HepG2 (cell line): ENCODE measurements around the gene ANKRD44. TPM values are rescaled to one million over a fixed set of nuclear protein-coding genes. Genes with fewer than 3 reads are reported as not detected.

ENCODE experiments used
- ATAC-seq: fragments of 200-7000 bp; cut with Tn5 transposase; 3 replicates; pipeline ENCODE4 v1.9.1; 2020; ENCODE audit warnings: mild to moderate bottlenecking, moderate library complexity
- BruUV-seq: library from RNA; stranded (reverse); fragments of 400-500 nt; replicated peaks from 2 replicates; lab custom pipeline; 2021; lab: Mats Ljungman, UMichigan
- CTCF ChIA-PET: fragments of 300-600 bp; formaldehyde crosslinking; extraction: SDS; loops from one replicate; lab custom pipeline; 2021; ENCODE audit warnings: low total read pairs, inconsistent platforms, low intra/inter-chr PET ratio; lab: Yijun Ruan, JAX
- POLR2A ChIA-PET: fragments of 350-600 bp; sonication (Branson Sonifier 250); formaldehyde crosslinking; loops from one replicate; lab custom pipeline; 2020; ENCODE audit warnings: antibody characterized with exemption, inconsistent platforms; lab: Yijun Ruan, JAX
- DNase-seq: peaks from one replicate; pipeline ENCODE4 v3.0.0-alpha.2; 2015; ENCODE audit warnings: low spot score
- FAIRE-seq: peaks from 3 replicates; lab custom pipeline; 2011; peaks lifted over from hg19 to GRCh38; lab: Jason Lieb, UNC
- H2AFZ ChIP-seq: one replicate; pipeline ENCODE4 v1.6.1; 2011; ENCODE audit warnings: low read length, inconsistent platforms
- H3K27ac ChIP-seq: fragments of 300-600 bp; 3 replicates; pipeline ENCODE4 v1.8.0; 2011; ENCODE audit warnings: mixed run types, mild to moderate bottlenecking, mixed read lengths, low read length, inconsistent platforms; ENCODE audit not compliant: insufficient read depth; ENCODE audit errors: extremely low read length
- H3K27me3 ChIP-seq, 2 experiments: fragments of 200-600 bp in 1 of 2; 2 replicates in 1 of 2; 3 replicates in 1 of 2; pipeline versions ENCODE4 v1.6.0 to v1.8.0; 2011; ENCODE audit warnings: low read length in 2 of 2, mild to moderate bottlenecking in 2 of 2, moderate library complexity in 2 of 2, inconsistent platforms in 1 of 2; ENCODE audit not compliant: insufficient read depth in 2 of 2, control insufficient read depth in 1 of 2
- H3K36me3 ChIP-seq, 2 experiments: fragments of 200-600 bp in 1 of 2; replicated peaks in 1 of 2; 2 replicates in 1 of 2; 3 replicates in 1 of 2; pipeline versions ENCODE4 v1.5.1 to v1.8.0; 2011; ENCODE audit warnings: low read length in 2 of 2, inconsistent platforms in 1 of 2; ENCODE audit not compliant: insufficient read depth in 2 of 2, control insufficient read depth in 1 of 2
- H3K4me1 ChIP-seq: 2 replicates; pipeline ENCODE4 v1.5.1; 2012; ENCODE audit warnings: low read length, inconsistent platforms; ENCODE audit not compliant: insufficient read depth
- H3K4me2 ChIP-seq: 2 replicates; pipeline ENCODE4 v1.6.0; 2011; ENCODE audit warnings: low read depth, low read length, inconsistent platforms
- H3K4me3 ChIP-seq, 3 experiments: fragments of 200-600 bp in 1 of 3; sonication (generic), shearing (Covaris generic) in 1 of 3; replicated peaks in 1 of 3; 2 replicates each; pipeline ENCODE4 v1.5.1; 2011 to 2016; ENCODE audit warnings: low read length in 3 of 3, inconsistent platforms in 2 of 3, low read depth in 2 of 3, mild to moderate bottlenecking in 2 of 3, control low read depth in 1 of 3, mixed read lengths in 1 of 3; ENCODE audit not compliant: insufficient read depth in 1 of 3
- H3K79me2 ChIP-seq: one replicate; pipeline ENCODE4 v1.6.1; 2011; ENCODE audit warnings: low read length, inconsistent platforms; ENCODE audit not compliant: insufficient read depth
- H3K9ac ChIP-seq: 2 replicates; pipeline ENCODE4 v1.6.0; 2011; ENCODE audit warnings: mild to moderate bottlenecking, low read depth, low read length, inconsistent platforms; ENCODE audit not compliant: insufficient read depth
- H3K9me3 ChIP-seq: 2 replicates; pipeline ENCODE4 v1.5.1; 2012; ENCODE audit warnings: mild to moderate bottlenecking, low read length
- H4K20me1 ChIP-seq: 2 replicates; pipeline ENCODE4 v1.6.0; 2011; ENCODE audit warnings: inconsistent platforms, mild to moderate bottlenecking, low read length, moderate library complexity; ENCODE audit not compliant: insufficient read depth
- BORCS8-MEF2B ChIP-seq: sonication (generic); formaldehyde crosslinking; IDR thresholded peaks from 2 replicates; pipeline ENCODE4 v1.8.0; 2022; ENCODE audit warnings: mild to moderate bottlenecking, missing genetic modification reagents
- CBFB ChIP-seq: sonication (generic); formaldehyde crosslinking; IDR thresholded peaks from 2 replicates; pipeline ENCODE4 v1.4.0; 2020; ENCODE audit warnings: missing genetic modification reagents
- CBX2 ChIP-seq, 2 experiments: fragments of 200-600 bp in 1 of 2; sonication (generic); formaldehyde crosslinking in 1 of 2; IDR thresholded peaks; 2 replicates each; pipeline versions ENCODE4 v1.7.0 to v1.8.1; 2018 to 2022; ENCODE audit warnings: low read depth in 2 of 2, low read length in 1 of 2, mild to moderate bottlenecking in 1 of 2, missing genetic modification reagents in 1 of 2
- PHF21A ChIP-seq: sonication (generic); formaldehyde crosslinking; IDR thresholded peaks from 2 replicates; pipeline ENCODE4 v1.5.0; 2020; ENCODE audit warnings: mild to moderate bottlenecking, missing genetic modification reagents
- RFX1 ChIP-seq: fragments of 450-650 bp; IDR thresholded peaks from 2 replicates; pipeline ENCODE4 v1.6.1; 2017
- SIX4 ChIP-seq: sonication (generic); formaldehyde crosslinking; IDR thresholded peaks from 2 replicates; pipeline ENCODE4 v1.4.0; 2020; ENCODE audit warnings: missing genetic modification reagents
- TRAFD1 ChIP-seq: sonication (generic); formaldehyde crosslinking; IDR thresholded peaks from 2 replicates; pipeline ENCODE4 v1.5.1; 2020; ENCODE audit warnings: missing genetic modification reagents, mild to moderate bottlenecking, borderline replicate concordance
- ZBTB33 ChIP-seq: sonication (generic); formaldehyde crosslinking; IDR thresholded peaks from 2 replicates; pipeline ENCODE4 v1.4.0; 2020; ENCODE audit warnings: missing genetic modification reagents
- ZHX1 ChIP-seq: sonication (generic); formaldehyde crosslinking; IDR thresholded peaks from 2 replicates; pipeline ENCODE4 v1.8.1; 2022; ENCODE audit warnings: low read depth, mild to moderate bottlenecking, missing genetic modification reagents
- ZNF382 ChIP-seq: sonication (generic); formaldehyde crosslinking; IDR thresholded peaks from 2 replicates; pipeline ENCODE4 v1.5.0; 2020; ENCODE audit warnings: missing genetic modification reagents, mild to moderate bottlenecking, borderline replicate concordance
- ZNF446 ChIP-seq: sonication (generic); formaldehyde crosslinking; IDR thresholded peaks from 2 replicates; pipeline ENCODE4 v1.5.0; 2020; ENCODE audit warnings: mild to moderate bottlenecking, missing genetic modification reagents
- ZNF883 ChIP-seq: sonication (generic); formaldehyde crosslinking; IDR thresholded peaks from 2 replicates; pipeline ENCODE4 v1.5.1; 2020; ENCODE audit warnings: mild to moderate bottlenecking, missing genetic modification reagents; ENCODE audit errors: not compliant biosample characterization
- ZZZ3 ChIP-seq: sonication (generic); formaldehyde crosslinking; IDR thresholded peaks from 2 replicates; pipeline ENCODE4 v1.4.0; 2020; ENCODE audit warnings: missing genetic modification reagents, mild to moderate bottlenecking, borderline replicate concordance
- WGBS: methylation state at CpG from one replicate; pipeline ENCODE4 v1.1.6; 2017; ENCODE audit warnings: low lambda C conversion rate; 5-methylcytosine and 5-hydroxymethylcytosine counted together
- in situ Hi-C: cut with HindIII; loops from 2 replicates; pipeline ENCODE4 v1.10.0; 2017; ENCODE audit warnings: low pct_unique_long_range_greater_than_20kb; ENCODE audit not compliant: extremely low pct_ligation_motif_present
- intact Hi-C: fragments of 100-400 bp; cut with micrococcal nuclease; formaldehyde crosslinking; loops from one replicate; pipeline ENCODE4 v1.10.0; 2022; ENCODE audit not compliant: unreplicated experiment
- polyA plus RNA-seq, 8 experiments: library from polyadenylated mRNA; depleted of rRNA in 3 of 8; stranded (reverse) in 7 of 8; unstranded in 1 of 8; fragments of >200 nt; fragmentation: Illumina TruSeq in 4 of 8; extraction: Trizol in 4 of 8; gene quantifications; 2 replicates each; pipeline versions ENCODE4 v1.2.1 to v1.2.3, GENCODE V29; 2011 to 2016; ENCODE audit warnings: low read depth in 4 of 8, missing spikeins in 1 of 8, mixed read lengths in 1 of 8; ENCODE audit not compliant: insufficient read depth in 1 of 8
- total RNA-seq, 5 experiments: library from RNA; depleted of rRNA; stranded (reverse); fragments of >200 nt; fragmentation: Illumina TruSeq; extraction: Trizol; gene quantifications; 2 replicates each; pipeline ENCODE4 v1.2.3, GENCODE V29; 2016; ENCODE audit warnings: low read depth in 1 of 5

Gene ANKRD44
- total and polyA plus RNA-seq, 2 of the 13 experiments (the other 11 are each of a cell fraction or from before 2014, with no cell fraction given), result 0.04 to 0.11 TPM

- H3K4me1 ChIP-seq, result peaks cover 18% of the 10 kb centered on the region
- no peaks in the 10 kb centered on the region for H4K20me1 ChIP-seq
- no TSS peak for BruUV-seq
- no peaks in the 10 kb centered on the region for H3K36me3 ChIP-seq
- no peaks in the 10 kb centered on the region for H3K79me2 ChIP-seq
- in situ Hi-C loops (no loop called here), intact Hi-C loops (no loop called here)
- POLR2A ChIA-PET, result interaction anchor here (0.6 kb wide), 1 partner anchor 20 kb away, joined by 7 read pairs; no protein-coding TSS in a partner anchor
- 12% methylated on average over 1 of the region's 1 CpG for WGBS
- CTCF ChIA-PET, result no interaction called here
- DNase-seq (no peak), ATAC-seq (no peak), FAIRE-seq (no peak)
- no peak overlapping the region for H2AFZ ChIP-seq
- TF ChIP-seq ZBTB33 (CRISPR knock-in tag) (no peak), ZNF382 (CRISPR knock-in tag) (no peak), RFX1 (no peak), PHF21A (CRISPR knock-in tag) (no peak), ZNF883 (CRISPR knock-in tag) (no peak), ZNF446 (CRISPR knock-in tag) (no peak), ZHX1 (no peak), CBFB (no peak), TRAFD1 (CRISPR knock-in tag) (no peak), SIX4 (CRISPR knock-in tag) (no peak), BORCS8-MEF2B (no peak), ZZZ3 (CRISPR knock-in tag) (no peak), CBX2 (IDR thresholded peaks at IDR 0.05; ENCODE audit: low read depth, low read length) (no peak), CBX2 (CRISPR knock-in tag; IDR thresholded peaks at IDR 0.05; ENCODE audit: low read depth) (no peak)
- H3K9me3 ChIP-seq, result no peaks in the 10 kb centered on the region
- H3K4me2 ChIP-seq, result no peak overlapping the region
- no peak overlapping the region for H3K27ac ChIP-seq
- H3K27me3 ChIP-seq, result 0 out of 5 replicates have a peak, but pooled peaks cover 0 to 2% of the 10 kb centered on the region in 2 experiments
- no peak overlapping the region for H3K9ac ChIP-seq
- H3K4me3 ChIP-seq, result no peak overlapping the region
Observed at GRCh38 chr2:197327472-197328098, 17.0 kb upstream of the ANKRD44 start.
